Measurements from ENCODE around the gene DLGAP4.

DLGAP4 gene

DNA sequence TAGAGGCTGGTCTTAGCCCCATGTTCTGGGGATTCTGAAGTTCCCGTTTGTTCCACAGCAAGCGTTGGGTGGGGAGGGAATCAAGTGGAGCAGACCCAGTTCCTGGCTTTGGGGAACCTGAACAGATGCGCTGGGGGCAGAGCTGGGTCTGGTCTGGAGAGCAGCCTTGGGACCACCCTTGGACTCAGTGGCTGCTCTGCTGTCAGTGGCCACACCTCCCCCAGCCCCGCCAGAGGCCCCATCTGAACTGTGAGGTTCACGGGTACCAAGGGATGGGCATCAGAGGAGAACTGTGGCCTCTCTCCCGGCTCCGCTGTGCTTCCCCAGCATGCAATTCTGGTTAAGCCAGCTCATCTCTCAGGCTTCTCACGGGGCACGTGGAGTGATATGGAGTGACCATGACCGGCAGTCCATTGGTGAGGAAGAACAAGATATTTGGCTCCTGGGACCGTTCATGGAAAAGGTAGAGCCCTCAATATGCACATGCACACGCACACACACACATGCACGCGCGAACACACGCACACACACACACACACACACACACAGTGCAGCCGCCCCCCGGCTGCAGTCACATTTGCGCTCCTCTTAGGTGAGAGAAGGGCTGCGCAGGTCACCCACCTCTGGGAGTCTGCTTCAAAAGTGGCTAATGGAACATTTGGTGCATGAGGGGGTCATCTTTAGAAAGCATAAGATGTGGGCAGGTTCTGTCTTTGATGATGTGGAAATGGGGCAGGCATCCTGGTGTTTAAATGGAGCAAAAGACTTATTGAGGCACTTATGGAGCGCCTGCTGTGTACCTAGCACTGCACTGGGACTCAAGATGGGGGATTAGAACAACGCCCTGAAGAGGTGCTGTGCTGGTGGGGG lies 6.0 kb downstream of the DLGAP4 start:
- H3K4me3 ChIP-seq (ENCODE audit: control insufficient read depth, low read depth, low read length) = no peak overlapping the region
- TF ChIP-seq CTCF (conservative IDR thresholded peaks at IDR 0.05; ENCODE audit: control insufficient read depth, insufficient read depth, low read depth, low read length) = no peak
- DNase-seq (ENCODE audit: low read depth) = no peak

DNA sequence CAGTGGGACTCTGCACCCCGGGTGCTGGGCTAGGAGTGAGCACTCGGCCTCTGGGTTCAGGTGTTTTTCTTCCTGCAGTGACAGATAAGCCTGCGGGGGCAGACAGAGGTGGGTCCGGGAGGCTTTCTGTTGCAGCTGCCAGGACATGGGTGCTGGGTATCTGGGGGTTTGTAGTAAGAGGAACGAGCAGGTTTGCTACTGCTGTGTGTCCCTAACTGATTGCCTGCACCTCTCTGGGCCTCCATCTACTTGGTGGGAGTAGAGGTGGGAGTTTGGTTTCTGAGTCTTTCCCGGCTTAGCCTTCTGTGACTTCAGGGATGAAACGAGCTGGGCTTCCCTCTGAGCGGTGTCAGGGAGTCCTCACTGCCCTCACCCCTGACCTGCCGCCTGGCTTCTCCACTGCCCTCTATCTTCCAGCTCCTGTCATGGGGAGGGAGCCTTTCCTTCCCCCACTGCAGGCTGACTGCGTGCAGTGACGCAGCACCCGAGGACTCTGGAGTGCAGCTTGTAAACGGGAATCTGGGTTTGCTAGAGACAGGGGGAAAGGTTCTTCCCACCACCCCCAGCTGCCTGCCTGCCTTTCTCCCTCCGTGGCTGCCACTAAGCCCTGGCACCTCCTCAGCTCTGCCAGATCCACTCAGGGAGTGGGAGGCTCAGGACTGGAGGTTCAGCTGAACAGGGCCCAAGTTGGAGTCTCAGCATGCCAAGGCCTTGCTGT lies 6.7 kb downstream of the DLGAP4 start:
- TF ChIP-seq CTCF (conservative IDR thresholded peaks at IDR 0.05; ENCODE audit: control insufficient read depth, insufficient read depth, low read depth, low read length) = no peak
- no peak overlapping the region for H3K4me3 ChIP-seq (ENCODE audit: control insufficient read depth, low read depth, low read length)
- DNase-seq (ENCODE audit: low read depth) = no peak

GRCh38 chr20:36313476-36313875 lies 7.3 kb downstream of the DLGAP4 start:
- no peak for DNase-seq (ENCODE audit: low read depth)
- TF ChIP-seq CTCF (conservative IDR thresholded peaks at IDR 0.05; ENCODE audit: control insufficient read depth, insufficient read depth, low read depth, low read length) = no peak
- H3K4me3 ChIP-seq (ENCODE audit: control insufficient read depth, low read depth, low read length) = no peak overlapping the region

DNA sequence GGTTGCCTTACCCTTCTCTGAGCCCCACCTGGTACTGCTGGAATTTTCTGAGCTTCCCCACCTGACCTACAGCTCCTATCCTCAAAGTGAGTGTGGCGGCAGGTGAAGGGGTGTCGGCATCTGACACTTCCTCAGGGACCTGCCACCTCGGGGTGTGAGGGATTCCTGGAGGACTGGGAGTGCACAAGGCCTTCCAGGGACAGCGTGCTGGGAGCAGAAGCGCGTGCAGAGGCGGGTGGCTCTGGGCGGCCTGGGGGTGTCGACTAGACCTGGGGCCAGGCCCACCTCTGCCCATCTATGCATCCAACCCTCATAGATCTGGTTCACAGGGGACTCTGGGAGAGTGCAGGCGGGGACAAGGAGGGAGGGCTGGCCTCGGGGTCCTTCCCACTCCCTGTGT lies 7.8 kb downstream of the DLGAP4 start:
- no peak for DNase-seq (ENCODE audit: low read depth)
- no peak overlapping the region for H3K4me3 ChIP-seq (ENCODE audit: control insufficient read depth, low read depth, low read length)
- TF ChIP-seq CTCF (conservative IDR thresholded peaks at IDR 0.05; ENCODE audit: control insufficient read depth, insufficient read depth, low read depth, low read length) = no peak

- H3K4me3 ChIP-seq (ENCODE audit: control insufficient read depth, low read depth, low read length) = no peak overlapping the region
- no peak for TF ChIP-seq CTCF (conservative IDR thresholded peaks at IDR 0.05; ENCODE audit: control insufficient read depth, insufficient read depth, low read depth, low read length)
- DNase-seq (ENCODE audit: low read depth) = no peak
Measured at GRCh38 chr20:36314734-36315544, 8.8 kb downstream of the DLGAP4 start.

GRCh38 chr20:36315545-36316351 lies 9.6 kb downstream of the DLGAP4 start:
- DNase-seq (ENCODE audit: low read depth) = no peak
- H3K4me3 ChIP-seq (ENCODE audit: control insufficient read depth, low read depth, low read length) = no peak overlapping the region
- TF ChIP-seq CTCF (conservative IDR thresholded peaks at IDR 0.05; ENCODE audit: control insufficient read depth, insufficient read depth, low read depth, low read length) = no peak
